Activated T-helper 1 cell treated with anti-CD3 and anti-CD28 coated beads, Interleukin-12 subunit alpha, Interleukin-12 subunit beta, Interleukin-2, Interleukin-4 antibody, amounts not matched to agents 30 ng/mL and 10 ng/mL and 1 ng/mL, durations not matched to agents 14 hours and 24 hours and 36 hours (primary cell): ENCODE results near the gene IFNL1. TPM values are rescaled to one million over a fixed set of nuclear protein-coding genes. Genes with fewer than 3 reads are reported as not detected.
"Not testable (repeated sequence)": the region's sequence is repeated elsewhere in the genome, so short reads cannot be mapped to it uniquely, and the experiment has no call there.

Experiments
- DNase-seq: peaks from one replicate; pipeline ENCODE4 v3.0.0; 2021; ENCODE audit warnings: low spot score
- H3K27ac Mint-ChIP-seq: one replicate; pipeline ENCODE4 v1.8.0; 2021; ENCODE audit warnings: mild to moderate bottlenecking, mixed read lengths
- H3K27me3 Mint-ChIP-seq: one replicate; pipeline ENCODE4 v1.8.0; 2022; ENCODE audit warnings: mild to moderate bottlenecking, moderate library complexity, mixed read lengths; ENCODE audit not compliant: insufficient read depth
- H3K36me3 Mint-ChIP-seq: one replicate; pipeline ENCODE4 v1.8.0; 2021; ENCODE audit warnings: low read depth, mixed read lengths
- H3K4me1 Mint-ChIP-seq: one replicate; pipeline ENCODE4 v1.8.0; 2021; ENCODE audit warnings: low read depth, mixed read lengths
- H3K4me3 Mint-ChIP-seq: one replicate; pipeline ENCODE4 v1.8.0; 2021; ENCODE audit warnings: mild to moderate bottlenecking, moderate library complexity, mixed read lengths
- H3K9me3 Mint-ChIP-seq: one replicate; pipeline ENCODE4 v1.8.0; 2021; ENCODE audit warnings: mixed read lengths
- intact Hi-C: fragments of 100-400 bp; cut with micrococcal nuclease; formaldehyde crosslinking; loops from one replicate; pipeline ENCODE4 v1.15.1; 2024
- total RNA-seq: library from RNA; stranded (reverse); gene quantifications from 2 replicates; pipeline ENCODE4 v1.2.3, GENCODE V29; 2022

The IFNL1 gene
- total RNA-seq, 1 donor from 2014 or later = 0.23 TPM

DNA sequence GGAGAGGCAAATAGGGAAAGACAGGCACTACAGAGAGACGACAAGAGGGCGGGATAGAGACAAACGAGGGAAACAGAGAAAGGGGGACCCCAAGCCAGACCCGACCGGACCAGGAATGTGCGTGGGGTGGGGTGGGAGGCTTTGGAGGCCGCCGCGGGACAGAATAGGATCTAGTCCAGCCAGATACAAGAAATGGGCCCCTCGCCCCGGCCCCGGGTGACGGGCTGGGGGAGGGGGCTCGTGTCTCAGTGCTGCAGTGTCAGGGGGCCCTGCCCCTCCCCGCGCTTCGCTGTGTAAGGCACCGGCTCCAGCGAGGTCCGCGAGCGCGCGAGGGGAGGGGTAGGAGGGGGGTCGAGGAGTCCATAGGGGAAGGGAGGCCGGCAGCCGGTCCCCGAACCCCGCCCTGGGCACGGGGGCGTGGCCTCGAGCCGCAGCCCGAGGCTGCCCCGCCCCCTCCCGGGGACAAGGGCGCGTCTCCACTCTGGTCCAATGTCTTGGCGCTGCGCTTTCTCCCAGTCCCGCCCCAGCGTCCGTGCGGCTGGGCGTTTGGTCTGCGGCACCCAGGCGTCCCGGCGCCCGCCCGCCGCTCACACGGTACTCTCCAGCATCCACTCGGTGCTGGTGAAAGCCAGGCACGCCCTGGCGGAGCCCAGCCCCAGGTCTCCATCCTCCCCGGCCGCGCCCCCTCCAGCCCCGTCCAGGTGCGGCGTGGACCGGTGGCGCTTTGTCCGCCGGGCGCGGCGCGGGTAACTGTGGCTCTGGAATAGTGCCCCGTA lies 11.0 kb downstream of the IFNL1 start:
- no peak for DNase-seq
- Mint-ChIP-seq H3K9me3 (no peaks in the 10 kb centered on the region), H3K4me1 (peaks cover 17% of the 10 kb centered on the region), H3K36me3 (peaks cover 26% of the 10 kb centered on the region), H3K27me3 (no peaks in the 10 kb centered on the region), H3K27ac (no peak overlapping the region), H3K4me3 (no peak overlapping the region)
- intact Hi-C loops = no loop called here

DNA sequence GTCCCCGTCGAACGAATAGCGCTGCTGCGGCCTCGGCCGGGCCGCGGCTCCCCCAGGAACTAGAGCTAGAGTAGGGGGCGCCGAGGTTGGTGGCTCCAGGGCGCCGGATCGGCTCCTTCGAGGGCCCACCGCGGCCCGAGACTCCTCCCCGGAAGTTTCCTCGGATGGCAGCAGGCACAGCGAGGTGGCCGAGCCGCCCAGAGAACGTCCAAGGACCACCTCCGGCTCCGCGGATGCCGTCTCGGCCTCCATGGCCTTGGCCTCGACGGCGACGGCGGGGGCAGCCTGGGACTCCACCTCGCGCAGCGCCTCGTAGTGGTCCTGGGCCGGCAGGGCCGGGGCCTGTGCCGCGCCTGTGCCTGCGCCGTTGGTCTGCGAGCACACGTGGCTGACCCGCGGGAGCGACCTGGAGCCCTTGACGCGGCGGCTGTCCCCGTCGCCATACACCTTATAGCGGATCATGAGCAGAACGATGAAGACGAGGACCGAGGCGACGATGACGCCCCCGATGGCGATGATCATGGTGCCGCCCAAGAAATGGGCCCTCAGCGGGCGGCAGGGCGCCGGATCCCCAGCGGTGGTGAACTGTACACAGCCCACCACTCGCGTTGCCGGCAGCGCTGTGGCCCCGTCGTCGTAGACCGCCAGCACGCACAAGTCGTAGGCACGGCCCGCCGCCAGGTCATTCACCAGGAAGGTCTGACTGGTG lies 11.8 kb downstream of the IFNL1 start:
- Mint-ChIP-seq H3K27ac (no peak overlapping the region), H3K36me3 (peaks cover 29% of the 10 kb centered on the region), H3K4me1 (peaks cover 17% of the 10 kb centered on the region), H3K27me3 (no peaks in the 10 kb centered on the region), H3K9me3 (no peaks in the 10 kb centered on the region), H3K4me3 (no peak overlapping the region)
- no peak for DNase-seq
- intact Hi-C loops = no loop called here

DNA sequence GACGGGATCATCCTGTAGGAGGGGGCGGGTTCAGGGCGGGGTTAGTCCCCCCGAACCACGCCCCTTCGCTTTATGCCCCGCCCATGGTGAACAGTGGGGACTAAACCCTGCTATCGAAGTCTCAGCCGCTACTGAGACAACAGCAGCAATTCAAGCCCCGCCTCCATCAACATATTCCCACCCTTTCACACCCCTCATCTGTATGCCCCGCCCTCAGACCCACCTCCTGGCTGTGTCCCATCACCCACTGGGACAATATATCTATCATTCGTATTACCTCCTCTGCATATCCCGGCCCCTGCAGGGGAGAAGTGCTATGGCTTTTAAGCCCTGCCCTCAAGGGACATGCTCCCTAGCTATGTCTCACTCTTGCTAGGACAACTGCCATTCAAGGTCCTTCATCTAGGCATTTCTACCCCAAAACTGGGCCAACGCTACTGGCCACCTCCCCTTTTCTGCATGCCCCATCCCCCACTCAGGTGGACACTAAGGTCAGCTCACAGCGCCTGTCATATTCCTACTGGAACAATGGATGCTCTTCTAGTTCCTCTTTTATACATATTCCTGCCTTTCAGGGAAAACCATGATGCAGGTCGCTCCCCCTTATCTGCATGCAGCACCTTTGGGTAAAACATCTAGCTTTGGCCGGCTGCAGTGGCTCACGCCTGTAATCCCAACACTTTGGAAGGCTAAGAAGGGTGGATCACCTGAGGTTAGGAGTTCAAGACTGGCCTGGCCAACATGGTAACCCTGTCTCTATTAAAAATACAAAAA lies 12.5 kb downstream of the IFNL1 start:
- DNase-seq = no peak
- Mint-ChIP-seq H3K4me1 (peaks cover 17% of the 10 kb centered on the region), H3K4me3 (no peak overlapping the region), H3K9me3 (no peaks in the 10 kb centered on the region), H3K27me3 (no peaks in the 10 kb centered on the region), H3K36me3 (peaks cover 33% of the 10 kb centered on the region), H3K27ac (no peak overlapping the region)
- intact Hi-C loops = no loop called here

DNA sequence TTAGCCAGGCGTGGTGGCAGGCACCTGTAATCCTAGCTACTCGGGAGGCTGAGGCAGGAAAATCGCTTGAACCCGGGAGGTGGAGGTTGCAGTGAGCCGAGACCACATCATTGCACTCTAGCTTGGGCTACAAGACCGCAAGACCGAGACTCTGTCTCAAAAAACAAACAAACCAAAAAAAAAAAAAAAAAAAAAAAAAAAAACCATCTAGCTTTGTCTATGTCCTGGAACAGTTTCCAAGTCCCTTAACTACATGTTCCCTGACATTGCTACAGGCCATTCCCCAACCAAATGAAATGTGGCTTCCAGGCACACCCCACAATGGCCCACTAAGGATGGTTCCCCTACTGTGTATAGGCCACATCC lies 13.1 kb downstream of the IFNL1 start:
- H3K4me3 Mint-ChIP-seq, DNase-seq, intact Hi-C loops, H3K27me3 Mint-ChIP-seq, H3K9me3 Mint-ChIP-seq, H3K27ac Mint-ChIP-seq: not testable (repeated sequence)
- Mint-ChIP-seq H3K4me1 (peaks cover 17% of the 10 kb centered on the region), H3K36me3 (peaks cover 35% of the 10 kb centered on the region)

DNA sequence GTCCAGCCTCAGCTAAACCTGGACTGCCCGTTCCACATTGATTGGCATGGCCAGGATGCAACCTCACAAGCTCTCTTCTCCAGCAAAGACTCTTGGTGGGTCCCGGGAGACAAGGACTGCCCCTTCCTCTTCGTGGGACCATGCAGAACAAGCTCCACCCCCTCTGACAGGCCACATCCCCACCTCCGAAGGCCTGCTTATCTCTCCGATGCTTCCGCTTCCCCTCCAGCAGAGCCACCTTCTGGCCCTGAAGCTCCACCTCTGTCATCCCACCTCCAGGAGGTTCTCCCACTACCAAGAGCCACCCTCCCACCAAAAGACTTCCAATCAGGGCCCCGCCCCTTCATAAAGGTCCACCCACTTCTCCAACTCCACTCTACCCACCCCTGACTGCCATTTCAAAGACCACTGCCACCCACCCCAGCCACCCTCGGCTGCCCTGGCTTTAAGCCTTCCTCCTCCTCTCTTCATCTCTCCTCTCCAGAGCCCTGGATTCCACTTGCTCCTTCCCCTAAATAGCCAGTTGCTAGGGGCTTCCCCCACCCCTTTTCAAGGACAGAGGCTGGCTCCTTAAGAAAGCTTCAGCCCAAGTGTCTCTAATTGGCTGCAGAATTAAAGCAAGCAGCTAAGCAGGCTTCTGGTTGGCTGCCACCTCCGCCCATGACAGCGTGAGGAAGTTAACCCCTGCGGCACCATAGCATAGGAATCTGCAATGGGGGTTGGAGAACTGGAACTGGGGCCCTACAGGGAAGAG lies 14.5 kb downstream of the IFNL1 start:
- no peak overlapping the region for H3K4me3 Mint-ChIP-seq
- intact Hi-C loops = no loop called here
- H3K4me1 Mint-ChIP-seq = peaks cover 17% of the 10 kb centered on the region

DNA sequence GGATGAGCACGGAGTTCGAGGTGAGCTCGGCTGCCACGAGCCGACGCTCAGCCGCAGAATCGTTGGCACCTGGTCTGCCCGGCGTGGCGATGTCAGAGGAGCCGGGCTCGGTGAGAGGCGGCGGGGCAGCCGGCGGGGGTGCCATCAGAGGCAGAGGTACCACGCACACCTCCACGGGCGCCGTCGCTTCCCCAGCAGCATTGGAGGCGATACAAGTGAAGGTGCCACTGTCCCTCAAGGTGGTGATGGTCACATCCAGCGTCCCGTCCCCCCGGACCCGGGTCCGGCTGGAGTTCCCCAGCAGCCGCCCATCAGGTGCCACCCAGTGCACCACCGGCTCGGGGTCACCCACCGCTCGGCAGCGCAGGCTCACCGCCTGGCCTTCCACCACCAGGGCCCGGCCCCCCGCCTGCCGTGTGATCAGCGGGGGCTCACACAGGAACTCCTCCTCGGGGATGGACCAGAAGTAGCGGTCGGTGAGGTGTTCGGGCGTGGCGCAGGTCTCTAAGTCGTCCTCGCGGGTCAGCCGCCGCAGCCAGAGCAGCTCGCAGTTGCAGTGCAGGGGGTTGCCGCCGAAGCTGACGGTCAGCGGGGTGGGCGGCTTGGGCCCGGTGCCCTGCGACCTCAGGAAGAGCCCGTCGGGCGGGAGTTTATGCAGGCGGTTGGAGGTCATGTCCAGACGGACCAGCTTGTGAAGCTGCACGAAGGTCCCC lies 18.0 kb downstream of the IFNL1 start:
- no peak for DNase-seq
- H3K9me3 Mint-ChIP-seq = no peaks in the 10 kb centered on the region
- H3K4me1 Mint-ChIP-seq = peaks cover 21% of the 10 kb centered on the region
- no peak overlapping the region for H3K27ac Mint-ChIP-seq
- H3K36me3 Mint-ChIP-seq = peaks cover 31% of the 10 kb centered on the region
- intact Hi-C loops = no loop called here
- H3K4me3 Mint-ChIP-seq = no peak overlapping the region
- H3K27me3 Mint-ChIP-seq = no peaks in the 10 kb centered on the region

More for the DNA sequence above, 14.5 kb downstream of the IFNL1 start:
- H3K36me3 Mint-ChIP-seq = peaks cover 35% of the 10 kb centered on the region
- DNase-seq = no peak
- H3K27me3 Mint-ChIP-seq = no peaks in the 10 kb centered on the region
- H3K9me3 Mint-ChIP-seq = no peaks in the 10 kb centered on the region
- H3K27ac Mint-ChIP-seq = no peak overlapping the region

DNA sequence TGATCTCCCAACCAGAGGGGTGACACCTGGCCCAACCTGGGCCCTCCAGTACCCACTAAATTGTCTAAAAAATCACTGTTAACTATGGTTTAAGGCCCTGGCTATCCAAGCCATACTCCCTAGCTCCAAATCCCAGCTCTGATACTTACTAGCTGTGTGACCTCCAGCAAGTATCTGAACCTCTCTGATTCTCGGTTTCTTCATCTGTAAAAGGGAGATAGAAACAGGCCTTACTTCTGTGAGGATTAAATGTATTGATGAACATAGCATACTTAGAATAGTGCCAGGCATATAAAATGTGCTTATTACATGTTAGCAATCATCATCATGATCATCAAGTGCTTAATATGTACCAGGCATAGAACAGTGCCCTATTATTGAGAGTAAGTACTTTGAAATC lies 19.7 kb downstream of the IFNL1 start:
- no peaks in the 10 kb centered on the region for H3K9me3 Mint-ChIP-seq
- no peak overlapping the region for H3K4me3 Mint-ChIP-seq
- no peak for DNase-seq
- H3K27me3 Mint-ChIP-seq = no peaks in the 10 kb centered on the region
- H3K27ac Mint-ChIP-seq = no peak overlapping the region
- intact Hi-C loops = no loop called here
- peaks cover 17% of the 10 kb centered on the region for H3K4me1 Mint-ChIP-seq
- peaks cover 29% of the 10 kb centered on the region for H3K36me3 Mint-ChIP-seq

DNA sequence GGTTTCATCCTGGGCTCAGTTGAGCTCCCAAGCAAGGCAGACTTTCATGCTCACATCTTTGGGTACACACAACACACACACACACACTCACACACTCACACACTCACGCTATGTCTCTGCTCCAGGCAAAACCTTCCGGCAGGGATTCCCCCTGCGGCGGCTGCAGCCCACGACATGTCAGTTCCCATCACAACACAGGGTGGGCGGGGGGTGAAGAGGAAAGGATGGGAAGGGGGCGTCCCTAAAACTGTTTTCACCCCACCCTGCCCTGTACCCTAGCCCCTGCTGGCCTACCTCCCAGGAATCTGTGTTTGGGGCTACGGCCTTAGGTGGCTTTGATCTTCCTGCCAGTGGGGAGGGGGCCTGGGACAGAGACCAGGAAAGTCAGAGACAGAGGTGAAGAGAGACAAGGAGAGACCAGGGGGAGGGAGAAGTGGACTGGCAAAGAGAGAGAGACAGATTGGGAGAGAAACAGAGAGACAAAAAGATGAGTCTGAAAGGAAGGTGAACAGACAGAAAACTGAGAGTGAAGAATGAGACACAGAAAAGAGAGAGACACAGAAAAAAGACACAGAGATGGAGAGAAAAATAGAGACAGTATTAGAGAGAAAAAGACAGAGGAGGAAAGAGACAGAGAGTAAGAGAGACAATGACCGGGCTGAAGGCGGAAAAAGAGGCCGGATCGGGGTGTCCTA lies 20.6 kb downstream of the IFNL1 start:
- no peaks in the 10 kb centered on the region for H3K9me3 Mint-ChIP-seq
- H3K27me3 Mint-ChIP-seq = no peaks in the 10 kb centered on the region
- intact Hi-C loops = no loop called here
- peaks cover 21% of the 10 kb centered on the region for H3K36me3 Mint-ChIP-seq
- DNase-seq = no peak
- H3K4me1 Mint-ChIP-seq = peaks cover 17% of the 10 kb centered on the region
- H3K4me3 Mint-ChIP-seq = no peak overlapping the region
- H3K27ac Mint-ChIP-seq = no peak overlapping the region

DNA sequence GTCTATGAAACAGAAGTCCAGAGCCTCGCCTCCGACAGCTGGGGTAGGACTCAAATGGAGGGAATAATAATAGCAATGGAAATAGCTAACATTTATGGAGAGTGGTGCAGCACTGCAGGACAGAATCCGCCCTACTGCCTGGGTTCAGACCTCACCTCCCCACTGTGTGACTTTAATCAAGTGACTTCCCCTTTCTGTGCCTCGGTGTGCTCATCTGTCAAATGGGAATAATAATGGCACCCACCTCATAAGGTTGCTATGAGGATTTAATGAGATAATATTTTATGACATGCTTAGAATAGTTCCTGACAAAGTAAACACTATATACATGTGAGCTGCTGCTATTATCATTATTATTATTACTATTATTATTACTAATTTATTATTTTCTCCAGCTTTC lies 21.3 kb downstream of the IFNL1 start:
- Mint-ChIP-seq H3K4me3 (no peak overlapping the region), H3K27ac (no peak overlapping the region), H3K27me3 (no peaks in the 10 kb centered on the region), H3K9me3 (no peaks in the 10 kb centered on the region), H3K4me1 (peaks cover 17% of the 10 kb centered on the region), H3K36me3 (peaks cover 21% of the 10 kb centered on the region)
- intact Hi-C loops = no loop called here
- no peak for DNase-seq

DNA sequence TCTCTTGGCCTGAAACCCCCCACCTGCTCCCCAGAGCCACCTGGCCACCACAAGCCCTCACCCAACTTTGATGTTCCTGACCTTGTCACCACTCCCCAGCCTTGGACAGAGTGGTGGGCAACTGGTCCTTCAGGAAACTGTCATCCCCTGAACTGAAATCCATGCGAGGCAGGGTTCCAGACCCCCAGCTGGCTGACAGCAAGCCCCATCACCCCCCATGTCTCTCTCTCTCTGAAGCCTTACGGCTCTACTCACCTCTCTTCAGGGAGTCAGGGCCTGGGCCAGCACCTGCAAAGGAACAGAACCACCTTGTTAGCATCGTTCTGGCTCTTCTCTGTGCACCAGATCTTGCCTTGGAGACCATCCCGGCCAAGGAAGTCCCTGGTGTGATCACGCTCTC lies 21.9 kb downstream of the IFNL1 start:
- Mint-ChIP-seq H3K27me3 (no peaks in the 10 kb centered on the region), H3K4me1 (peaks cover 21% of the 10 kb centered on the region), H3K36me3 (peaks cover 18% of the 10 kb centered on the region), H3K27ac (no peak overlapping the region), H3K9me3 (no peaks in the 10 kb centered on the region), H3K4me3 (no peak overlapping the region)
- no peak for DNase-seq
- intact Hi-C loops = no loop called here

DNA sequence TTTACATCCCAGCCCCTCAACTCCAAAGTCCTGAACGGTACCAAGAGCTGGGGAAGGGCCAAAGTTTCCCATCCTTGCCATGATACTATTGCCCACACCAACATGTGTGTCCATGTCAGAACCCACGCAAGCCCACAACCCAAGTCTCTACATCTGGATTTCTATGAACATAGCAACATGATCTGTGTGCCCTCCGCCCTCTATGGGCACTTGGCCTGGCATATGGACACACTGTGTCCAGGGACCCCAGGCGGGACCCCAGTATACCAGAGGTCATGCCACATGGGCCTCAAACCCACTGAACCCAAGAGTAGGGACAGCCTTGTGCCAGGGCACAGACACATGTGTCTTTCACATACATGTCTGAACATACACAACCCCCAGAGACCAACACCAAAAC lies 22.5 kb downstream of the IFNL1 start:
- peak overlapping the region; percentile 81 for H3K4me3 Mint-ChIP-seq
- intact Hi-C loops = no loop called here
- no peak overlapping the region for H3K27ac Mint-ChIP-seq
- H3K9me3 Mint-ChIP-seq = no peaks in the 10 kb centered on the region
- DNase-seq = no peak
- H3K27me3 Mint-ChIP-seq = no peaks in the 10 kb centered on the region
- H3K36me3 Mint-ChIP-seq = peaks cover 14% of the 10 kb centered on the region
- H3K4me1 Mint-ChIP-seq = peaks cover 23% of the 10 kb centered on the region
